GM12874 (cell line): ENCODE data around the gene ULK4.

Source experiments
- TF ChIP-seq, protein P1 (sequence below): IDR thresholded peaks from 2 replicates; pipeline ENCODE4 v1.5.1; 2011; ENCODE audit warnings: low read depth, mild to moderate bottlenecking, control low read depth, low read length, moderate library complexity; ENCODE audit not compliant: insufficient read depth

ULK4 gene

DNA sequence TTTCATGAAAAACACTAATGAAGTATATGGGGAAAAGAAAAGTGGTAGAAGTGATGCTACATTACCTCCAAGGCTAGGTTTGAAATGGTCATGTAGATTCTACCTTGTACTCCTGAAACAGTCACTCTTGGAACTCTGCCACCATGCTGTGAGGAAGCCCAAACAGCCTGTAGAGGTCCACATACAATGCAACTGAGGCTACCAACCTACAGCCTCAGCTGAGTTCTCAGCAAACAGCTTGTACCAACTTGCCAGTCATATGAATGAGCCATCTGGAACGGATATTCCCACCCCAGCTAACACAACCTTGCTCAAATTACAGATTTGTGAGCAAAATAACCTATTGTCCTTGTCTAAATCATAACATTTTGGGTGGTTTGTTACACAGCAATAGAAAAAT lies 193.5 kb downstream of the ULK4 start:
- TF ChIP-seq, protein P1, sequence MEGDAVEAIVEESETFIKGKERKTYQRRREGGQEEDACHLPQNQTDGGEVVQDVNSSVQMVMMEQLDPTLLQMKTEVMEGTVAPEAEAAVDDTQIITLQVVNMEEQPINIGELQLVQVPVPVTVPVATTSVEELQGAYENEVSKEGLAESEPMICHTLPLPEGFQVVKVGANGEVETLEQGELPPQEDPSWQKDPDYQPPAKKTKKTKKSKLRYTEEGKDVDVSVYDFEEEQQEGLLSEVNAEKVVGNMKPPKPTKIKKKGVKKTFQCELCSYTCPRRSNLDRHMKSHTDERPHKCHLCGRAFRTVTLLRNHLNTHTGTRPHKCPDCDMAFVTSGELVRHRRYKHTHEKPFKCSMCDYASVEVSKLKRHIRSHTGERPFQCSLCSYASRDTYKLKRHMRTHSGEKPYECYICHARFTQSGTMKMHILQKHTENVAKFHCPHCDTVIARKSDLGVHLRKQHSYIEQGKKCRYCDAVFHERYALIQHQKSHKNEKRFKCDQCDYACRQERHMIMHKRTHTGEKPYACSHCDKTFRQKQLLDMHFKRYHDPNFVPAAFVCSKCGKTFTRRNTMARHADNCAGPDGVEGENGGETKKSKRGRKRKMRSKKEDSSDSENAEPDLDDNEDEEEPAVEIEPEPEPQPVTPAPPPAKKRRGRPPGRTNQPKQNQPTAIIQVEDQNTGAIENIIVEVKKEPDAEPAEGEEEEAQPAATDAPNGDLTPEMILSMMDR, result no peak

- TF ChIP-seq, protein P1, result no peak
Observed at GRCh38 chr3:41753651-41754050, 208.3 kb downstream of the ULK4 start.

GRCh38 chr3:41751597-41751996 lies 210.3 kb downstream of the ULK4 start:
- TF ChIP-seq, protein P1, result no peak

GRCh38 chr3:41749988-41750387 lies 211.9 kb downstream of the ULK4 start:
- TF ChIP-seq, protein P1, result no peak

DNA sequence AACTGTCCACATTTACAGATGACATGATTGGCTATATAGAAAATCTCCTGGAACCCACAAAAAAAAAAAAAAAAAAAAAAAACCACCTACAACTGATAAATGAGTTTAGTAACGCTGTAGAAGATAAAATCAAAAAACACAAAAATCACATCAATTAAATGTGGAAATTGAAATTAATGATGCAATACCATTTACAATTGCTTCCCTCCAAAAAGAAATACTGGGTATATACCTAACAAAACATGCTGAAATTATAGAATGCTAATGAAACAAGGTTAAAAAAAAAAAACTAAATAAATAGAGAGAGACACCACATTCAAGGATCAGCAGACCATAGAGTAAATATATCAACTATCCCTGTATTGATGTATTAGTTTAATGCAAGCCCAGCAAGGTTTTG lies 215.7 kb downstream of the ULK4 start:
- TF ChIP-seq, protein P1, result no peak

DNA sequence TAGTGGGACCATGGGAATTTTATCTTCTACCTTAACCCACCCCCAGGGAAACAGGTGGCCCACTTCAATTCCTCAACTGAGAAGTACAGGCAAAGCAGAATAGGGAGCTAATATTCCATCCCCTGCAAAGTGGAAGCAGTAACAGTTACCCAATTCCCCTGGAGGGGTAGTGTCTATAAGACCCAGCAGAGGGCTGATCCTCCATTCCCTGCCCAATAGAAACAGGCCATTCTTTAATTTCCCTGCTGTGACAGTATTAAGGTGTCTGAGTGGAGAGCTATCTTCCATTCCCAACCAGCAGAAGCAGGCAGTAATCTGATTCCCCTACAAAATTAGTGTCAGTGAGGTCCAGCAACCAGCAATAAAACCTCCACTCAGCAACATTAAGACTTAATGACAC lies 219.8 kb downstream of the ULK4 start:
- TF ChIP-seq, protein P1, result no peak

DNA sequence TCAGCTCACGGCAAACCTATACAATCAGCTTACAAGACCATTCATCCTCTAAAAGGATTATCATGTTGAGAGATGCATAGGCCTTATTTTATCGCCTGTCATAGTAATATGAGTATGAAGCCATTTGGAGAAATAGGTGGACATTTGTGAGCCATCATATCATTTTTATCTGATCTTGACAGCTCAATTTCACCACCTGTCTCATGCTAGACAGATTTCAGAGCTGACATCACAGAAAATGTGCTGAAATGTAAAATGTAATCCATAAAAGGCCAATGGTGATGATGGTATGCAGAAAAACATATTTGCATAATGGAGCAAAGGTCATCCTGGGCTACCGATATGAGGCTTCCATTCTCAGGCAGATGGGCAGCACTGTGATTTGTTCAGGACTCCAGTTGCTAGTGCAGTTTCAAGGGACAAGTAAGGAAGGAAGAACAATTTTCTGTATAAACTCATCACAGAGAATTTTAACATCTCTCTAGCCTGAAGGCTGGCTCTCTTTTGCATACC lies 221.5 kb downstream of the ULK4 start:
- TF ChIP-seq, protein P1, result no peak
